Transverse colon (tissue), 4 donors: ENCODE results near the gene ZNF652.

Experiments used
- POLR2A ChIP-seq: fragments of 450-650 bp; IDR thresholded peaks from one replicate; pipeline ENCODE4 v1.6.1; 2016; ENCODE audit warnings: antibody characterized with exemption, mild to moderate bottlenecking, moderate library complexity
- POLR2AphosphoS5 ChIP-seq, 3 donors: sonication (generic); formaldehyde crosslinking; IDR thresholded peaks; one replicate each; pipeline ENCODE4 v1.6.1; 2016; ENCODE audit warnings: antibody characterized with exemption in 3 of 3
- TF ChIP-seq, protein P1 (sequence below), 5 experiments: fragments of 200-600 bp in 3 of 5; fragments of 450-650 bp in 2 of 5; sonication (generic) in 3 of 5; IDR thresholded peaks; 1 replicate in 2 of 5; 2 replicates in 3 of 5; pipeline ENCODE4 v1.5.1; 2016 to 2017; ENCODE audit warnings: antibody characterized with exemption in 5 of 5, inconsistent platforms in 3 of 5, mild to moderate bottlenecking in 2 of 5, moderate library complexity in 1 of 5

DNA sequence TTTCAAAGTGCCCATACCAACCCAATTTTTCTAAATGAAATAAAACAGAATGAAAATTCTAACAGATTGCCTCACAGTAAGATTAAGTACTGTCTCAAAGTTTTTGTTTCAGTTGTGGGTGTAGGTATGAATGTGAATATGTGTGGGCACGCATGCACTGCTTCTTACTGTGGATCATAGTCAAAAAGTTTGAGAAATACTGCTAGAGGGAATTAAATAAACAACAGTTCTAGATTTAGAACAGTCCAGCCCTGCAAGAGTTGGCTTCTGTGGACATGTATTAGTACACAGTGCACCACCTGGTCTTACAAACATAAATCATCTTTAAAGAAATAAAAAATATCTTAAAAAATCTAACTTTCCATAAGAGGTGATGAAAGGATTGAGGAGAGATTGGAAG, 8.4 kb downstream of the ZNF652 start:
- TF ChIP-seq, protein P1, sequence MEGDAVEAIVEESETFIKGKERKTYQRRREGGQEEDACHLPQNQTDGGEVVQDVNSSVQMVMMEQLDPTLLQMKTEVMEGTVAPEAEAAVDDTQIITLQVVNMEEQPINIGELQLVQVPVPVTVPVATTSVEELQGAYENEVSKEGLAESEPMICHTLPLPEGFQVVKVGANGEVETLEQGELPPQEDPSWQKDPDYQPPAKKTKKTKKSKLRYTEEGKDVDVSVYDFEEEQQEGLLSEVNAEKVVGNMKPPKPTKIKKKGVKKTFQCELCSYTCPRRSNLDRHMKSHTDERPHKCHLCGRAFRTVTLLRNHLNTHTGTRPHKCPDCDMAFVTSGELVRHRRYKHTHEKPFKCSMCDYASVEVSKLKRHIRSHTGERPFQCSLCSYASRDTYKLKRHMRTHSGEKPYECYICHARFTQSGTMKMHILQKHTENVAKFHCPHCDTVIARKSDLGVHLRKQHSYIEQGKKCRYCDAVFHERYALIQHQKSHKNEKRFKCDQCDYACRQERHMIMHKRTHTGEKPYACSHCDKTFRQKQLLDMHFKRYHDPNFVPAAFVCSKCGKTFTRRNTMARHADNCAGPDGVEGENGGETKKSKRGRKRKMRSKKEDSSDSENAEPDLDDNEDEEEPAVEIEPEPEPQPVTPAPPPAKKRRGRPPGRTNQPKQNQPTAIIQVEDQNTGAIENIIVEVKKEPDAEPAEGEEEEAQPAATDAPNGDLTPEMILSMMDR (IDR thresholded peaks at IDR 0.05) = no peak
- no peak for TF ChIP-seq POLR2A
- TF ChIP-seq POLR2AphosphoS5 (IDR thresholded peaks at IDR 0.05) = peak in 2 of 3 donors; percentile 7 to 28
